ENCODE data around the gene DNAJC28. TPM values are rescaled to one million over a fixed set of nuclear protein-coding genes. Genes with fewer than 3 reads are reported as not detected.
A peak's percentile ranks its signal among the peaks of the same experiment; 100 is the strongest.
"Not testable (repeated sequence)": the region's sequence is repeated elsewhere in the genome, so short reads cannot be mapped to it uniquely, and the experiment has no call there.

The DNAJC28 gene
- total RNA-seq, 2 donors from 2014 or later: 0.54 to 0.79 TPM

DNA sequence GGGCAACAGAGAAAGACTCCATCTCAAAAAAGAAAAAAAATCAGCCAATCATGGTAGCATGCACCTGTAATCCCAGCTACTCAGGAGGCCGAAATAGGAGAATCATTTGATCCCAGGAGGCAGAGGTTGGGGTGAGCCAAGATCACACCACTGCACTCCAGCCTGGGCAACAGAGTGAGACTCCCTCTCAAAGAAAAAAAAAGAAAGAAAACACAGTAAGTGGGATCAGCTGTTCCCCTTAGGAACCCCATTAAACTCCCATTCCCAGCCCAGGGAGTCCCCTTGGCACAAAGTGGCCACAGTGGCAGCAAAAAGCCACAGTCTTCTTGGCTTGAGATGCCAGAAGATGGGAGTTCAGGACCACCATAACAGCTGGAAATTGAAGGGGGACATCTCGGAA is 20.8 kb downstream of the DNAJC28 start:
- peaks cover 19% of the 10 kb centered on the region for H3K36me3 Mint-ChIP-seq (ENCODE audit: low read depth)
- ATAC-seq (replicated peaks): no peak
- H3K9me3 Mint-ChIP-seq: no peaks in the 10 kb centered on the region
- H3K4me1 Mint-ChIP-seq: peaks cover 8% of the 10 kb centered on the region
- H3K27me3 Mint-ChIP-seq: no peaks in the 10 kb centered on the region
- no peak overlapping the region for H3K4me3 Mint-ChIP-seq
- H3K27ac Mint-ChIP-seq: no peak overlapping the region

DNA sequence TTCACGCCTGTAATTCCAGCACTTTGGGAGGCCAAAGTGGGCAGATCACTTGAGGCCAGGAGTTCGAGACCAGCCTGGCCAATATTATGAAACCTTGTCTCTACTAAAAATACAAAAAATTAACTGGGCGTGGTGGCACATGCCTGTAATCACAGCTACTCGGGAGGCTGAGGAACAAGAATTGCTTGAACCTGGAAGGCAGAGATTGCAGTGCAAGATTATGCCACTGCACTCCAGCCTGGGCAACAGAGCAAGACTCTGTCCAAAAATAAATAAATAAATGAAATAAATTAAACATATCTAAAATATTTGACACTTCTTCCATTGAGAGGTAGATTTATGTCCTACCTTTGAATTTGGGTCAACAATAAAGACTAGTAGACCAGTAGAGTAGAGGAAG is 22.3 kb downstream of the DNAJC28 start:
- peaks cover 29% of the 10 kb centered on the region for H3K36me3 Mint-ChIP-seq (ENCODE audit: low read depth)
- H3K4me1 Mint-ChIP-seq; H3K4me3 Mint-ChIP-seq; ATAC-seq (replicated peaks); H3K27ac Mint-ChIP-seq; H3K27me3 Mint-ChIP-seq; H3K9me3 Mint-ChIP-seq: not testable (repeated sequence)

DNA sequence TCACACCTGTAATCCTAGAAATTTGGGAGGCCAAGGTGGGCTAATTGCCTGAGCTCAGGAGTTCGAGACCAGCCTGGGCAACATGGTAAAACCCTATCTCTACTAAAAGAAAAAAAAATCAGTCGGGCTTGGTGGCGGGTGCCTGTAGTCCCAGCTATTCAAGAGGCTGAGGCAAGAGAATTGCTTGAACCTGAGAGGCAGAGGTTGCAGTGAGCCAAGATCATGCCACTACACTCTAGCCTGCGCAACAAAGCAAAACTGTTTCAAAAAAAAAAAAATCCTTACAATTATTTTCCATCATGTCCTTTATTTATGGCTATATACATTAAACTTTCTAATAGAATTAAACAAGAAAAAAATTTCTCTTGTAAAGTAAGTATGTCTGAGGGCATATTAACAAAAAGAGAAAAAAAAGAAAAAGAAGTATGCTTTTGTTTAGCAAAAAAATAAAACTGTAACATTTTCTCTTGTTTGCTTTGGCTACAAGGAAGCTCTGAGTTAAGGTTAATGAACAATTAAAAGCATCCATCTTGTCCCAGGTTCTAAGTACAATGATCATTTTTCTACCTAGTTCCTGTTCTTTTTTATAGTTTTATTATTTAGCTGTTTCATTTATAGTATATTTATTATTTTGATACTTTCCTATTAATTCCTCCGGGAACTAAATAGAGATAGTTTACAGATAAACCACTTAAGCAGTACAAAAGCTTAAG is 29.8 kb downstream of the DNAJC28 start:
- Mint-ChIP-seq H3K9me3 (no peaks in the 10 kb centered on the region), H3K4me3 (no peak overlapping the region), H3K36me3 (ENCODE audit: low read depth) (peaks cover 57% of the 10 kb centered on the region), H3K27me3 (no peaks in the 10 kb centered on the region), H3K4me1 (no peaks in the 10 kb centered on the region), H3K27ac (no peak overlapping the region)
- ATAC-seq (replicated peaks): no peak

DNA sequence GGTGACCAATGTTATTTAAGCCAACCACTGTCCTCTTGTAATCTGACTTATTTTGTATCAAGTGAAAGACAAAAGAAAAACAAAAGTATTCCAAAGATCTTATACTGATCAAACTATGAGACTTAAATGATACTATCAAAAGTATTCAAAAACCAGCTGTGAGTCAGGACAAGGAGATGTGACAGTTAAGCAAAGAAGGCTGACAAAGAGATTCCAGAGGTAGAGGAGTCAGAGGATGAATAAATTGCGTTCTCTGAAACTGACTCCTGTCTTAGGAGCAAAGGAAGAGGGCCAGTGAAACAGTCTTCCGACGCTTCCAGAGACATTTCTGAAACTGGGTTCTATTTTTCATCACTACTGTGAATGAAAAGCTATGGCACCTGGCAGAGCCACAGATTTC is 32.7 kb downstream of the DNAJC28 start:
- no peaks in the 10 kb centered on the region for H3K9me3 Mint-ChIP-seq
- no peaks in the 10 kb centered on the region for H3K4me1 Mint-ChIP-seq
- no peak overlapping the region for H3K4me3 Mint-ChIP-seq
- H3K27me3 Mint-ChIP-seq: no peaks in the 10 kb centered on the region
- H3K27ac Mint-ChIP-seq: peak overlapping the region; percentile 10
- no peak for ATAC-seq (replicated peaks)
- peaks cover 53% of the 10 kb centered on the region for H3K36me3 Mint-ChIP-seq (ENCODE audit: low read depth)

DNA sequence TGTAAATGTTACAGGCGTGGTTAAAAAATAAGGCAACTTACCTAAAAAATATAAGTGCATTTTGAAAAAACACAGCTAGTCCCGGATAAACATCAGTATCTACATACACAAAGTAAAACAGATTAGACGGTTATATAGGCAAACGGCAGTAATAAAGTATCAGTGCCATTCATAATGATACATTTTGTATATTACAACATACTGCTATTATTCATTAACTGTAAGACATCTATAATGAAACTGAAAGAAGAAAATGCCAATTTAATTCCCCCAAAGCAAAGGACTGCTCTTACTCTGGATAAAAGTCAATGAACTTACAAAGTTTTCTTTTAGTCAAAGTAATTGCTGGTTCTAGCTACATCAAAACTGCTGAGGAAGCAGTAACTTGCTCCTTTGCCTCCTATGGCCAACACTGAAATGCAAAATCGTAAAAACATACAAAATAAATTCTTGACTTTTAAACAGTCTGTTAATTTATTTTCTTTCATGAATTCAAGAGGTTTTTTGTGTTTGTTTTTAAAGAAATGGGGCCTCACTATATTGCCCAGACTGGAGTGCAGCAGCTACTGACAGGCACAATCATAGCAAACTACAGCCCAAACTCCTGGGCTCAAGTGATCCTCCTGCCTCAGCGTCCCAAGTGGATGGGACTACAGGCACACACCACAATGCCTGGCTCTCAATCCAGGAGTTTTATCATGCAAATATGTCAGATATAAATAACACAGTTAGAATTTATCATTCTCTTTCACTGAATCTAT is 35.6 kb downstream of the DNAJC28 start:
- ATAC-seq (replicated peaks): no peak
- no peak overlapping the region for H3K4me3 Mint-ChIP-seq
- H3K4me1 Mint-ChIP-seq: peaks cover 4% of the 10 kb centered on the region
- peaks cover 58% of the 10 kb centered on the region for H3K36me3 Mint-ChIP-seq (ENCODE audit: low read depth)
- H3K9me3 Mint-ChIP-seq: no peaks in the 10 kb centered on the region
- H3K27ac Mint-ChIP-seq: no peak overlapping the region
- H3K27me3 Mint-ChIP-seq: no peaks in the 10 kb centered on the region

DNA sequence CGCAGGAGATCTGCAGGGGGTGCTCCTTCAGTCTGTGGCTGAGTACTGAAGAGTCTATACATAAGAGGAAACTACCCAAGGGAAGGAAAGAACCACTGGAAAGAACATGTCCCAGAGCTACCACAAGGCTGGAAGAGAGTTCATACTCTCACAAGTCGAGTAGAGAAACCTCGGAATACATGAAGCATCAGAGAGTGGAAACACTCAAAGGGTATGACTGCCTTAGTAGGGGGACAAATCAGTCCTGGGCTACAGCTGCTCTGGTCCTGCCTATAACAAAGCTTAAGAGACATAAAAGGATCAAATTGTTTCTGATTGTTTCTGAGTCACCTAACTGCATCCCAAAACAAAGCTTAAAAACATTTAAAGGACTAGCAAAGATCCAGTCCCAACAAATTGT is 39.2 kb downstream of the DNAJC28 start:
- H3K9me3 Mint-ChIP-seq: no peaks in the 10 kb centered on the region
- H3K27me3 Mint-ChIP-seq: no peaks in the 10 kb centered on the region
- H3K27ac Mint-ChIP-seq: peak overlapping the region; percentile 69
- ATAC-seq (replicated peaks): no peak
- H3K4me1 Mint-ChIP-seq: peaks cover 4% of the 10 kb centered on the region
- H3K4me3 Mint-ChIP-seq: no peak overlapping the region
- H3K36me3 Mint-ChIP-seq (ENCODE audit: low read depth): peaks cover 32% of the 10 kb centered on the region

DNA sequence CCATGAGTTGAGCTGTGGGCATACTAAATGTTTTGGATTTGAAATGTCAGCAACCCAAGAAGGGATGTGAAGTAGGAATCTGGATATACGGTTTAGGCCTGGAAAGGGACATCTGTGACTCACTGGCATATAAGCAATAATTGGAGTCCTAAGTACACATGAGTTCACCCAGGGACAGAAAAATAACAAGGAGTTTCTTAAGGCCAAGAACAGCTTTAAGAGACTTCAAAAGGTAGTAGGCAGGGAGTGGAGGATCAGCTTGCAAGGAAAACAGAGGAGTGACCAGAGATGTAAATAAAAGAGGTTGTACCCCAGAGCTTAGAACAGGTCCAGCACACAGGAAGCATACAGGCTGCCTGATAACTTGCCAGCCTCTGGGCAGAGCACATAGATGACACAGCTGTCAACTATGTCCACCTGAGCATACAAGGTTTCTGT is 39.9 kb downstream of the DNAJC28 start:
- Mint-ChIP-seq H3K4me3 (no peak overlapping the region), H3K9me3 (no peaks in the 10 kb centered on the region), H3K36me3 (ENCODE audit: low read depth) (peaks cover 32% of the 10 kb centered on the region), H3K27me3 (no peaks in the 10 kb centered on the region), H3K27ac (peak overlapping the region; percentile 69), H3K4me1 (peaks cover 4% of the 10 kb centered on the region)
- ATAC-seq (replicated peaks): no peak

DNA sequence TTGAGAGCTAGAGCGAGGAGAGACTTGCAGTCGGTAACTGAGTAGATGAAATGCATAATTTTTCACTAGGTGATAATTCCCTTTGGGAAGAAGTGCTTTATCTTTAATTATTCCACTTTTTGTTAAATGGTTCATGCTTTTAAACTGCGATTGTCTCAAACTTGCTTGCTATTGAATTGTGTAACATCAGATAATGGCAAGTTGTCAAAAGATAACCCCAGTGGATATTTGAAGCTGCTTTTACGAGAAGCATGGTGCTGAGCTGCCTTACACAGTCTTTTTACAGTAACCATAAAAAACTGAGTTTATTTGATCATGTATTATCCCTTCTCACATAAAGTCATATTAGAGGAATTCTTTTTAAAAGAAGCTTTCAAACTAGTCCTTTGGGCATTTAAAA is 41.9 kb downstream of the DNAJC28 start:
- H3K4me3 Mint-ChIP-seq: no peak overlapping the region
- no peak for ATAC-seq (replicated peaks)

DNA sequence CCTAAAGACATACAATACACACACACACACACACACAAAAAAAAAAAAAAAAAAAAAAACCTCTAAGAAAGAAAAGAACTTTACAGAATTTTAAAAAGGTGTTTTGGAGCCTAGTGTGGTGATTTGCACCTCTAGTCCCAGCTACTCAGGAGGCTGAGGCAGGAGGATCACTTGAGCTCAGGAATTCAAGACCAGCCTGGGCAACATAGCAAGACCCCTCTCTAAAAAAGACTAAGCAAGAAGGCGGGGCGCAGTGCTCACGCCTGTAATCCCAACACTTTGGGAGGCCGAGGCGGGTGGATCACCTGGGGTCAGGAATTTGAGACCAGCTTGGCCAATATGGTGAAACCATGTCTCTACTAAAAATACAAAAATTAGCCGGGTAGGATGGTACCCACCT is 44.9 kb downstream of the DNAJC28 start:
- H3K9me3 Mint-ChIP-seq; H3K4me3 Mint-ChIP-seq; ATAC-seq (replicated peaks); H3K4me1 Mint-ChIP-seq; H3K27ac Mint-ChIP-seq; H3K27me3 Mint-ChIP-seq: not testable (repeated sequence)
- H3K36me3 Mint-ChIP-seq (ENCODE audit: low read depth): peaks cover 11% of the 10 kb centered on the region

More for the DNA sequence above, 41.9 kb downstream of the DNAJC28 start:
- peaks cover 4% of the 10 kb centered on the region for H3K4me1 Mint-ChIP-seq
- H3K36me3 Mint-ChIP-seq (ENCODE audit: low read depth): peaks cover 23% of the 10 kb centered on the region
- H3K27me3 Mint-ChIP-seq: no peaks in the 10 kb centered on the region
- no peak overlapping the region for H3K27ac Mint-ChIP-seq
- no peaks in the 10 kb centered on the region for H3K9me3 Mint-ChIP-seq

DNA sequence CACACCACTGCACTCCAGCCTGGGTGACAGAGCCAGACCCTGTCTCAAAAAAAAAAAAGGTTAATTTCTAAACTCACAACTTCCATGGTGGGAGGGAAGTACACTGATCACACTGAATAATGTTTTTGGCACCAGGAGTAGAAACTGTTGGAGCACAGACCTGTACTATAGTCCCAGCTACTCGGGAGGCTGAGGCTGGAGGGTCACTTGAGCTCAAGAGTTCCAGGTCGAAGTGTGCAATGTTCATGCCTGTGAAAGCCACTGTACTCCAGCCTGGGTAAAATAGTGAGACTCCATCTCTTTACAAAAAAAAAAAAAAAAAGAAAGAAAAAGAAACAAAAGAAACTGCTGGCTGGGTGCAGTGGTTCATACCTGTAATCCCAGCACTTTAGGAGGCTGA is 47.0 kb downstream of the DNAJC28 start:
- peaks cover 4% of the 10 kb centered on the region for H3K4me1 Mint-ChIP-seq
- no peak for ATAC-seq (replicated peaks)
- H3K27me3 Mint-ChIP-seq: no peaks in the 10 kb centered on the region
- no peak overlapping the region for H3K4me3 Mint-ChIP-seq
- peaks cover 11% of the 10 kb centered on the region for H3K36me3 Mint-ChIP-seq (ENCODE audit: low read depth)
- no peak overlapping the region for H3K27ac Mint-ChIP-seq
- no peaks in the 10 kb centered on the region for H3K9me3 Mint-ChIP-seq

DNA sequence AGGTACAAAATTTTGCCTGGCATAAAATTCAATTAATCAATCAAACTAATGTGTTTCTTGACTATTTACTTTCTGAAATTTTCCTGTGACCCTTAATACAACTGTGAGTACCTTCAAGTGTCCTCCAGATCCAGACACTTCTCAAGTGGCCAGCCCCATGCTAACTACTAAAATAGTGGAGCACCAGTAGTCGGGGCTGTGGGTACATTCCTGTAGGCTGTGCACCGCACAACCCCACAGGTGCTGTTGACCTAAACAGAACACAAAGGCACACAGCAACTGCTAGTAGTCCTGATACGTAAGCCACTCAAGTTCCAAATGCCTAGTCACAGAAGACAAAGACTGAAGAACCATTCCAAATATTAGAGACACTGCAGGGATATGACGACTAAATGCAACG is 48.3 kb downstream of the DNAJC28 start:
- Mint-ChIP-seq H3K4me1 (peaks cover 4% of the 10 kb centered on the region), H3K4me3 (no peak overlapping the region), H3K36me3 (ENCODE audit: low read depth) (peaks cover 17% of the 10 kb centered on the region), H3K27me3 (no peaks in the 10 kb centered on the region), H3K27ac (no peak overlapping the region), H3K9me3 (no peaks in the 10 kb centered on the region)
- ATAC-seq (replicated peaks): no peak

DNA sequence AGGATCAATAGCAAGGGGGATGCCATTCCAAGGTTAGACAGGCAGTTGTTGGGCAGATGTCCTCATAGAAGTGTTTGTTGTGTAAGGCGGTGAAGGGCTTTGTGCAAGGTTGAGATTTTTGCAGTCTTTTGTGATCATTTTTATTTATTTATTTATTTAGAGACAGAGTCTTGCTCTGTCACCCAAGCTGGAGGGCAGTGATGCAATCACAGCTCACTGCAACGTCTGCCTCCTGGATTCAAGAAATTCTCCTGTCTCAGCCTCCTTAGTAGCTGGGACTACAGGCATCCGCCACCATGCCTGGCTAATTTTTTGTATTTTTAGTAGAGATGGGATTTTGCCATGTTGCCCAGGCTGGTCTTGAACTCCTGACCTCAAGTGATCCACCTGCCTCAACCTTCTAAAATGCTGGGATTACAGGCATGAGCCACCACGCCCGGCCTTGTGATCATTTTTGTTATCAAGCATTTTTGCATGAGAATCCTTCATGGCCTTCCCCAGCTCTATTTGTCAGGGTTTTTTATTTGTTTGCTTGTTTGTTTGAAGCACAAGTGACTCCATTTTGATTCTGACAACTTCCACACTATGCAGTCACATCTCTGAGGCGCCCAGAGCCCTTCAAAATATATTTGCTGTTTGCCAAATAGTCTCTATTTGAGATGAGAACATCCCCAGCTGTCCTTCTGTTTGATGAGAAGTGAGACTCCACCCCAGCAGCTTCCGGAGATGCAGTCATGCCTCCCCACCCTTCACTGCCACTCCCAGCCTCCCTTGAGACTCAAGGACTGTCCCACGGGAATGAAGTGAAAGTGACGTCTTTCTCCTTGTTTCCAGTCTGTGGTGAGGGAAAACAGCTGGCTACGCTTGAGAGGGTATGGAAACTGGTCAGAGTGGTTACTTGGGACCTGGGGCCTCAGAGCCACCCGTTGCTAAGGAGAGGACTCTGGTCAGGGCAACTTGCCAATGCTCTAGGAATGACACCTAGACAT is 49.7 kb downstream of the DNAJC28 start:
- H3K9me3 Mint-ChIP-seq: no peaks in the 10 kb centered on the region
- no peaks in the 10 kb centered on the region for H3K27me3 Mint-ChIP-seq
- peaks cover 31% of the 10 kb centered on the region for H3K36me3 Mint-ChIP-seq (ENCODE audit: low read depth)
- H3K4me3 Mint-ChIP-seq: no peak overlapping the region
- H3K4me1 Mint-ChIP-seq: peaks cover 4% of the 10 kb centered on the region
- H3K27ac Mint-ChIP-seq: peak overlapping the region; percentile 1
- no peak for ATAC-seq (replicated peaks)

Data from activated T-helper 17 cell treated with anti-CD3 and anti-CD28 coated beads, Interleukin-2, amount 50 U/mL, for 72 hours (primary cell).